CD4-positive, alpha-beta T cell (primary cell): Measurements from ENCODE around the gene NRXN3. TPM values are rescaled to one million over a fixed set of nuclear protein-coding genes. Genes with fewer than 3 reads are reported as not detected.

Experiments
- ATAC-seq: fragments of 200-7000 bp; cut with Tn5 transposase; one replicate; pipeline ENCODE4 v1.10.0; 2022; ENCODE audit warnings: mild to moderate bottlenecking; ENCODE audit not compliant: poor library complexity
- CTCF ChIA-PET: fragments of 350-600 bp; sonication (Branson Sonifier 250); formaldehyde crosslinking; loops from one replicate; lab custom pipeline; 2021; ENCODE audit warnings: antibody characterized with exemption, inconsistent platforms; lab: Charles Lee
- POLR2A ChIA-PET: fragments of 350-600 bp; sonication (Branson Sonifier 250); formaldehyde crosslinking; loops from one replicate; lab custom pipeline; 2021; ENCODE audit warnings: antibody characterized with exemption, inconsistent platforms; lab: Charles Lee
- DNase-seq, 14 experiments: peaks; one replicate each; pipeline ENCODE4 v3.0.0-alpha.2; 2013 to 2020; ENCODE audit warnings: mixed read lengths in 2 of 14
- H3K27ac ChIP-seq, 2 donors: one replicate each; pipeline versions ENCODE4 v1.5.1 to v1.7.0; 2013; ENCODE audit warnings: low read length in 2 of 2, low read depth in 1 of 2, mild to moderate bottlenecking in 1 of 2
- H3K27me3 ChIP-seq, 2 experiments: 1 replicate in 1 of 2; 2 replicates in 1 of 2; pipeline versions ENCODE4 v1.6.1 to v1.7.0; 2013; ENCODE audit warnings: low read length in 2 of 2, control low read depth in 1 of 2, mild to moderate bottlenecking in 1 of 2, moderate library complexity in 1 of 2; ENCODE audit not compliant: insufficient read depth in 2 of 2, control insufficient read depth in 1 of 2
- H3K36me3 ChIP-seq: one replicate; pipeline ENCODE4 v1.6.1; 2013; ENCODE audit warnings: low read length, control low read depth; ENCODE audit not compliant: insufficient read depth
- H3K4me1 ChIP-seq: one replicate; pipeline ENCODE4 v1.6.1; 2013; ENCODE audit warnings: low read length, control low read depth; ENCODE audit not compliant: insufficient read depth
- H3K4me3 ChIP-seq: one replicate; pipeline ENCODE4 v1.5.1; 2013; ENCODE audit warnings: mild to moderate bottlenecking, low read length, moderate library complexity
- H3K9me3 ChIP-seq, 2 experiments: 1 replicate in 1 of 2; 2 replicates in 1 of 2; pipeline versions ENCODE4 v1.6.1 to v1.7.0; 2013; ENCODE audit warnings: low read length in 2 of 2, mild to moderate bottlenecking in 2 of 2, control low read depth in 1 of 2, moderate library complexity in 1 of 2; ENCODE audit not compliant: control insufficient read depth in 1 of 2, insufficient read depth in 1 of 2
- H3K27ac Mint-ChIP-seq: one replicate; pipeline ENCODE4 v1.8.0; 2020; ENCODE audit warnings: mixed read lengths
- H3K27me3 Mint-ChIP-seq: one replicate; pipeline ENCODE4 v1.8.0; 2021; ENCODE audit warnings: mixed read lengths
- H3K36me3 Mint-ChIP-seq: one replicate; pipeline ENCODE4 v1.8.0; 2021; ENCODE audit warnings: low read depth, mixed read lengths
- H3K4me1 Mint-ChIP-seq: one replicate; pipeline ENCODE4 v1.8.0; 2021; ENCODE audit warnings: low read depth, mixed read lengths
- H3K4me3 Mint-ChIP-seq: one replicate; pipeline ENCODE4 v1.8.0; 2020; ENCODE audit warnings: mild to moderate bottlenecking, mixed read lengths
- H3K9me3 Mint-ChIP-seq: one replicate; pipeline ENCODE4 v1.8.0; 2020; ENCODE audit warnings: mixed read lengths
- intact Hi-C, 2 experiments: fragments of 100-400 bp; cut with DNase I in 1 of 2; cut with micrococcal nuclease in 1 of 2; formaldehyde crosslinking; loops; one replicate each; pipeline versions ENCODE4 v1.15.1 to v1.9.0; 2023 to 2025; cut with DNase I, micrococcal nuclease
- total RNA-seq, 174 experiments: library from RNA in 2 of 174; stranded (reverse) in 2 of 174; gene quantifications; one replicate each; pipeline ENCODE4 v1.2.3 and lab custom pipeline; 2021 to 2026
- TF ChIP-seq, protein P1 (sequence below): fragments of 200-600 bp; IDR thresholded peaks from one replicate; pipeline ENCODE4 v1.8.0; 2022; ENCODE audit warnings: antibody characterized with exemption, mild to moderate bottlenecking

NRXN3 gene
- total RNA-seq, 2 experiments from 2014 or later = not detected

DNA sequence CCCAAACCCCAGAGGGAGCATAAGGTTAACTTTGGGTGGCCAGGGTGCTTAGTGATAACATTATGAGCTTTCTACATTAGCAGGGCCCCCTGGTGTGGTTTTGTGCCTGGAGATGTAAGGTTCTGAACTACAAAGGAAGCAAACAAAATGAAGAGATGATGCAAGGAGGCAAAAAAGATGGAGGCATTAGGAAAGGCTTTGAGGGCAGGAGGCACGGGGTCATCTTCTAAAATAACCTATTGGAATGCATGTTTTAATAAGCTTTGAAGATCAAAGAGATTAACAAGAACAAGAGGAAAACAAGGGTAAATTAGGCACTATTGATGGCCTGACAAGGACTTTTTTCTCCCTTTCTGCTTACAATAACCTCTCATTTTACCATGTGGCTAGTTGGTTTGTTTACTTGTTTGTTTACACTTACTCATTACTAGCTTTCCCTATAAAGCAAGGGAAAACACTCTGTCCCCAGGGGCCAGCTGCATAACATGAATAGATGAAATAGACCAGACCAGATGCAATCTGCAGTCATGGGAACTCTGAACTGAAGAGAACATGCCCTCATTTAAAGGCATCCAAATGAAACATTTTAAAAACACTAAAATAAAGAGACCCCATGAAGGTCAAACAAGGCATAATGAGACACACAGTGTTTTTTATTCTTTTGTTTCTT lies 1650.8 kb downstream of the NRXN3 start:
- ChIA-PET POLR2A (no interaction called here), CTCF (no interaction called here)
- H3K27me3 ChIP-seq = no peaks in the 10 kb centered on the region
- no peaks in the 10 kb centered on the region for H3K27me3 Mint-ChIP-seq
- no peak for DNase-seq
- ATAC-seq = no peak
- intact Hi-C loops = no loop called here
- no peaks in the 10 kb centered on the region for H3K36me3 Mint-ChIP-seq
- H3K9me3 Mint-ChIP-seq = peaks cover 2% of the 10 kb centered on the region
- no peaks in the 10 kb centered on the region for H3K36me3 ChIP-seq
- H3K27ac ChIP-seq = no peak overlapping the region
- peaks cover 0 to 5% of the 10 kb centered on the region in 2 experiments for H3K9me3 ChIP-seq
- TF ChIP-seq, protein P1, sequence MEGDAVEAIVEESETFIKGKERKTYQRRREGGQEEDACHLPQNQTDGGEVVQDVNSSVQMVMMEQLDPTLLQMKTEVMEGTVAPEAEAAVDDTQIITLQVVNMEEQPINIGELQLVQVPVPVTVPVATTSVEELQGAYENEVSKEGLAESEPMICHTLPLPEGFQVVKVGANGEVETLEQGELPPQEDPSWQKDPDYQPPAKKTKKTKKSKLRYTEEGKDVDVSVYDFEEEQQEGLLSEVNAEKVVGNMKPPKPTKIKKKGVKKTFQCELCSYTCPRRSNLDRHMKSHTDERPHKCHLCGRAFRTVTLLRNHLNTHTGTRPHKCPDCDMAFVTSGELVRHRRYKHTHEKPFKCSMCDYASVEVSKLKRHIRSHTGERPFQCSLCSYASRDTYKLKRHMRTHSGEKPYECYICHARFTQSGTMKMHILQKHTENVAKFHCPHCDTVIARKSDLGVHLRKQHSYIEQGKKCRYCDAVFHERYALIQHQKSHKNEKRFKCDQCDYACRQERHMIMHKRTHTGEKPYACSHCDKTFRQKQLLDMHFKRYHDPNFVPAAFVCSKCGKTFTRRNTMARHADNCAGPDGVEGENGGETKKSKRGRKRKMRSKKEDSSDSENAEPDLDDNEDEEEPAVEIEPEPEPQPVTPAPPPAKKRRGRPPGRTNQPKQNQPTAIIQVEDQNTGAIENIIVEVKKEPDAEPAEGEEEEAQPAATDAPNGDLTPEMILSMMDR = no peak
- H3K27ac Mint-ChIP-seq = no peak overlapping the region
- no peaks in the 10 kb centered on the region for H3K4me1 Mint-ChIP-seq
- no peak overlapping the region for H3K4me3 Mint-ChIP-seq
- H3K4me3 ChIP-seq = no peak overlapping the region
- no peaks in the 10 kb centered on the region for H3K4me1 ChIP-seq

DNA sequence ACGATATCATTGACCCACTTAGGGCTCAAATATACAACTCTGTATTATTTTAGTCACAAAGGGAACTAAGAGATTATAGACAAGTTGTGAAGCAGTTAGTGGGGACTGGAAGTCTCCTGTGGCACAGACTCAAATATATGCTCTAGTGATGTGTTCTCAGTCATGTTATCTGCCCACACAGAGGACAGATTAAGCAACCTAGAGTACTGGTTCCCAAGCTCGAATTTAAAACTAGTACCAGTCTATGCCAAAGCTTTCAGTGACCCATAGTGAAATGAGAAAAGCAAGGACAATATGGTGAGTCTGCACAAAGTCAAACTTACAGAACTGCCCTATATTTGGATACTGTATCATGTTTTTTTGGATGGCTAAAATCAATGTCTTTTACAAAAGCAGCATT lies 1651.9 kb downstream of the NRXN3 start:
- Histone ChIP-seq H3K27me3 (no peaks in the 10 kb centered on the region), H3K9me3 (peaks cover 0 to 5% of the 10 kb centered on the region in 2 experiments), H3K27ac (no peak overlapping the region), H3K4me1 (no peaks in the 10 kb centered on the region), H3K4me3 (no peak overlapping the region), H3K36me3 (no peaks in the 10 kb centered on the region)
- H3K4me3 Mint-ChIP-seq = no peak overlapping the region
- DNase-seq = no peak
- no peaks in the 10 kb centered on the region for H3K27me3 Mint-ChIP-seq
- ChIA-PET POLR2A (no interaction called here), CTCF (no interaction called here)
- intact Hi-C loops = no loop called here
- no peaks in the 10 kb centered on the region for H3K36me3 Mint-ChIP-seq
- TF ChIP-seq, protein P1 = no peak
- ATAC-seq = no peak
- H3K9me3 Mint-ChIP-seq = no peaks in the 10 kb centered on the region
- no peak overlapping the region for H3K27ac Mint-ChIP-seq
- no peaks in the 10 kb centered on the region for H3K4me1 Mint-ChIP-seq

DNA sequence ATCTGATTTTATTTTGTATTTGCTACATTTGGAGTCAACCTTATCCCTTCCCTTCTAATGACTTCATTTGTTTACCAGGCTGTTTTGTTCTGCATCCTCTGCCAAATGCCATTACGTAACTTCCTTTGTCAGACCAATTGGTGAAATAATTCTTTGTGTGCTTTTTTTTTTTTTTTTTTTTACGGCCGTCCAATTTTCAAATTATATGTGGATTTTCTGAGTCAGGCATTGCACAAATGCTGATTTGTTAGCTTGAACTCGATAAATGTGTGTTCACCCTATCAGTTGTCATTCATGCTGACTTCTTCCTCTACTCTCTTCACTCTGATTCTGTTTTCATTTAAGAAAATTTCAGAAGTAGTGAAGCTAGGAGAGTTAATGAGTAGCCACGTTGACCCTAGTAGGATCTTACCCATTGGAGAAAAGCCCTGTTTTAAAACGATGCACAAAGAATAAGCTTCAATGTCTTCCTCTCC lies 1654.9 kb downstream of the NRXN3 start:
- no peaks in the 10 kb centered on the region for H3K36me3 Mint-ChIP-seq
- ChIA-PET CTCF (no interaction called here), POLR2A (no interaction called here)
- Histone ChIP-seq H3K27me3 (no peaks in the 10 kb centered on the region), H3K4me1 (no peaks in the 10 kb centered on the region), H3K9me3 (no peaks in the 10 kb centered on the region), H3K27ac (no peak overlapping the region), H3K4me3 (no peak overlapping the region), H3K36me3 (no peaks in the 10 kb centered on the region)
- intact Hi-C loops = no loop called here
- DNase-seq (no peak), ATAC-seq (no peak)
- H3K4me3 Mint-ChIP-seq = no peak overlapping the region
- no peaks in the 10 kb centered on the region for H3K27me3 Mint-ChIP-seq
- no peak overlapping the region for H3K27ac Mint-ChIP-seq
- TF ChIP-seq, protein P1 = no peak
- no peaks in the 10 kb centered on the region for H3K4me1 Mint-ChIP-seq
- peaks cover 2% of the 10 kb centered on the region for H3K9me3 Mint-ChIP-seq
